ENCODE data around the gene PDGFC.
"Not testable (repeated sequence)": the region's sequence is repeated elsewhere in the genome, so short reads cannot be mapped to it uniquely, and the experiment has no call there.

Gene PDGFC

DNA sequence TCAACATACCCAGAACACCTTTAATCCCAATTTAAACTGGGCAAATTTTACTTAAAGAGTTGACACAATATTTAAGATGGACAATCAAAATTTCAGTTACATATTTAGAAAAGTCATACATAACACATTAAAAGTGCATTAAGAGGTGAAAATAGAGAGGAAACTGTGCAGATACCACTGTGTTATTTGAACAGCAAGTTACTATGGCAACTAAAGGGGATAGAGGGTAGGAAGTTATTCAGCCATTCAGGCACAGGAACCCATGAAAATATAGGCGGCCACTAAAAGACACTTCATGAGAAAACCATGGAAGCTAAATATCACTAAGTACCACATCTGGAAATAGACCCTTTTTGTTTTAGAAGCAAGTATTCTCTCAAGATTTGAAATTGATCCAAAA is 75.1 kb downstream of the PDGFC start:
- no peak for DNase-seq

- DNase-seq, result no peak
Measured at GRCh38 chr4:156894234-156894633, 77.4 kb downstream of the PDGFC start.

- no peak for DNase-seq
Measured at GRCh38 chr4:156892805-156893204, 78.8 kb downstream of the PDGFC start.

GRCh38 chr4:156889616-156890594 is 81.7 kb downstream of the PDGFC start:
- DNase-seq, result no peak

DNA sequence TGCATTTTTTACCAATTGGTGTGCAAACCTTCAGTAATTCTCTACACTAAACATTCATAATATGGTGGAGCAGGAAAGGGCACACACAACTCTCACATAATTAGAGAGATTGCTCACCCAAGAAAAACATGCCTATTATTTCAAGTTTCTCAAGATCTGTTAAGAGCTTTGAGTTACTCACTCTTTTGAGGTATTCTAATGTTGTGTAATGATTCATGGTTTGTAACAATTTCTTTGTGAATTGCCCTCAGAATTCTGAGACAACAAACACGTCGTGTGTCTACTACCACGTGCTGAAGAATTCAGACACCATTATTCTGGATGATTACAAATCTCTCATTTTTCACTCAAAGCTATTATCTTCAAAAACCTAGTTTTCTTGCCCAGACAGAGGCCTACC is 82.8 kb downstream of the PDGFC start:
- no peak for DNase-seq

GRCh38 chr4:156886481-156886880 is 85.1 kb downstream of the PDGFC start:
- no peak for DNase-seq

DNA sequence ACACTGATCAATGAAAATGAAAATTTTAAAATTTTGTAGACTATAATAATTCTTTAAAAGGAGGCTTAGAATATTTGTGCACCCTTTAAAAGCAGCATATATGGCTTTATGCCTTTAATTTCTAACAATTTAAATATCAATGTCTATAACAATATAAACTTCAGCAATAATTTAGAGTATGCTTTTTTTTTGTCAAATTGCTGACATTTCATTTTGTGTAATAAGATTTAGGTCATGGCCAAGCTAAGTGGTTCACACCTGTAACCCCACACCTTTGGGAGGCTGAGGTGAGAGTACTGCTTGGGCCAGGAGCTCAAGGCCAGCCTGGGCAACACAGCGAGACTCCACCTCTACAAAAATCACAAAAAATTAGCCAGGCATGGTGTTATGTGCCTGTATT is 86.2 kb downstream of the PDGFC start:
- no peak for DNase-seq

DNA sequence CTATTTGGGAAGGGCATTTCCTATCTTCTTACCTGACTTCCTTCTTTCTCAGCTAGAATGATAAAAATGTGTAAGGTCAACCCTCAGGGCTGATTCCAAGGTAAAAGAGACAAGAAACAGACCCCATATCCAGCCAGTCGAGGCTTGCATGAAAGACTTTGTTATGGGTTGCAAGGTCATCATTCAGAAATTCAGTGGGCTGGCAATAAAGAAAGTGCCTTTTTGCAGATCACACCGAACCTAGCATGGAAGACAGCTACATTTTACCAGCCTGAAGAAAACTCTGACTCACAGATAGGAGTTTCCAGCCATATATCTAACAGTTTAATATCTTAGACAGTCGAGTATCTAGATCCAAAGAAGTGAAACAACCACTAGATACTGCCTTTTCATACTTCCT is 87.4 kb downstream of the PDGFC start:
- DNase-seq, result no peak

- no peak for DNase-seq
Measured at GRCh38 chr4:156875704-156876103, 95.9 kb downstream of the PDGFC start.

DNA sequence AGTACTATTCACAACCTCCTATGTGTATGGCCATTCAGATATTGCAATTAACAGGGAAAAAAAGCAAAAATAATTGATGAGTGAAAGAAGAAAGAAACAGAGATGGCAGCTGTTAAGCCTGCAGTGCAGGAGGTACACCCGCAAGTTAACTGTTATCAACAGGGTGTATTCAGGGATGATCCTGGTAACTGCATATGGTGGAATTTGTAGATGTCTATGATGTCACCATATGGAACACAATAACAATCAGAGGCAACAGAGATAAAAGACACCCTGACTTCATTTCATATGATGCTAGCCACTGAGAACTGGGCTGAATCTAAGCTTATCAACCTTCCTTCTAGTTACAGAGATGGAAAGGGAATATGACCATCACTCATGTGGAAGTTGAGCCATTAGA is 96.5 kb downstream of the PDGFC start:
- DNase-seq, result no peak

DNA sequence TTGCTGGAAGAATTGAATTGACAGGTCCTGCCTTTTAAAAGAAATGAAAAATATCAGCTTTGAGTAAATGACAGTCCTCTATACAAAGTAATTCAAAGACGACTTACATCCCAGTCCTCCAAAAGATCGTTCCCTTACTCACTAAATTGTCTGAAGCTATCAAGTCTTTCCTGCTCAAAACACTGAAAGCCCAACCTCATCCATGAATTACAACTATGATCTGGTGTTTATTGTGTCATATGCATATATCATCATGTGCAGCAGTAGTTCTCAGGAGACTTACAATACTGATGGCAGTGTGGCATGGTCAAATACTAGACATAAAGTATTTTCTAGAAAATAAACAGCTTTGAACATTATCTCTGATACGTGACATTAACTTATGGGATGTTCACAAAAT is 97.8 kb downstream of the PDGFC start:
- no peak for DNase-seq

- DNase-seq, result no peak
Measured at GRCh38 chr4:156870861-156871260, 100.7 kb downstream of the PDGFC start.

DNA sequence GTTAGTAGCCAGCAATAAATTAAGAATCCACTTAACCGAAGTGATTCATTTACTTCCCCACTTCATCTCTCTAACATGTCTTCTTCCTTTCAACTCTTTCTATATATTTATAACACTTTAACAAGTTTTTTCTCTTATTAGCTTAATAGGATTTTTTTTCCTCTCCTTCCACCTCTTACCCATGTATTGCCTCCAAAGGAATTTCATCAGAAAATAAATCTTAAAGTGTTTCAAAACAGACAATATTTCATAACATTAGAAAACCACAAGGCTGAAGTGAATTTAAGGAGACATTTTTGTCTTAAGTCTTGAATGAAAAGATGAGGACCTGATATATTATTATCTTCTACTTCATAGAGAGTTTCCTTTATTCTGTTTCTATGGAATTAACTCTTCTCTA is 101.5 kb downstream of the PDGFC start:
- no peak for DNase-seq

DNA sequence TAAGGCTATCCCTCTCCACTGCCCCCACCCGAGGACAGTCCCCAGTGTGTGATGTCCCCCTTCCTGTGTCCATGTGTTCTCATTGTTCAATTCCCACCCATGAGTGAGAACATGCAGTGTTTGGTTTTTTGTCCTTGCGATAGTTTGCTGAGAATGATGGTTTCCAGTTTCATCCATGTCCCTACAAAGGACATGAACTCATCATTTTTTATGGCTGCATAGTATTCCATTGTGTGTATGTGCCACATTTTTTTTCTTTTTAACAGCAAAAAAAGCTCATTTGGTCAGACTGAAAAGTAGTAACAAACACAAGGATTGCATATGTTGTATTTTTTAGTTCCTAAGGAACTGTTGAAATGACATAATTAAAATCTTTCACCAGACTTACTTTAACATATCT is 105.5 kb downstream of the PDGFC start:
- not testable (repeated sequence) for DNase-seq

GRCh38 chr4:156865451-156865850 is 106.1 kb downstream of the PDGFC start:
- DNase-seq, result no peak

DNA sequence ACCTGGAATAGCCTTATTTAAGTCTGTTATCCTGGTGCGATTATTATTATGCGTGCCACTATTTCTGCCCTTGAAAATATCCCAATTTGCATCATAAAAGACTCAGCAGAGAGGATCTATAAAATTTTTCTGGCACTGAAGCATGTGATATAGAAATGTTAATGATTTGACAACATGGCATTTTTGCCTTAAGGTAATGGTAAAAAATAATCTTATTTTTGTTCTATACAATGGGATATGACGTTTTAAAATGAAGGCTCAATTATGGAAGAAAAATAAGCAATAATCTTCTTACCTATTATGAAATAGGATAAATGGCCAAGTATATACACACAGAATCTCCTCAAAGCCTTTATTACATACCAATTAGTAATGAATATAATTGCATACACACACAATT is 113.5 kb downstream of the PDGFC start:
- no peak for DNase-seq

DNA sequence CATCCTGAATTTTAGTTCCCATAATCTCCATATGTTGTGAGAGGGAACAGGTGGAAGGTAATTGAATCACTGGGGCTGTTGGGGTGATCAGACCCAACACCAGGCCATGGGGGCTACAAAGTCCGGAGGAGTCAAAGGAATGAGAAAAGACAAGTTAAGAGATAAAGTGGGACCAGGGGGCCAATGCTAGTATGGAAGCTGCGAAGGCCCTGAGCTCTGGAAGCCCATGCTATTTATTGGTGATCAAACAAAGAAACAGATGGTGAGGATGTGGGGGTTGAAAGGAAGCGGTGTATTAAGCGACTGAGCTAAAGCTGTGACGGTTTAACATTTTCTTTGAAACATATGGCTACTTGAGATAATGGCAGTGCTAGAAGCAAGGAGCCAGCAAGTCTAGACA is 132.8 kb downstream of the PDGFC start:
- no peak for DNase-seq

DNA sequence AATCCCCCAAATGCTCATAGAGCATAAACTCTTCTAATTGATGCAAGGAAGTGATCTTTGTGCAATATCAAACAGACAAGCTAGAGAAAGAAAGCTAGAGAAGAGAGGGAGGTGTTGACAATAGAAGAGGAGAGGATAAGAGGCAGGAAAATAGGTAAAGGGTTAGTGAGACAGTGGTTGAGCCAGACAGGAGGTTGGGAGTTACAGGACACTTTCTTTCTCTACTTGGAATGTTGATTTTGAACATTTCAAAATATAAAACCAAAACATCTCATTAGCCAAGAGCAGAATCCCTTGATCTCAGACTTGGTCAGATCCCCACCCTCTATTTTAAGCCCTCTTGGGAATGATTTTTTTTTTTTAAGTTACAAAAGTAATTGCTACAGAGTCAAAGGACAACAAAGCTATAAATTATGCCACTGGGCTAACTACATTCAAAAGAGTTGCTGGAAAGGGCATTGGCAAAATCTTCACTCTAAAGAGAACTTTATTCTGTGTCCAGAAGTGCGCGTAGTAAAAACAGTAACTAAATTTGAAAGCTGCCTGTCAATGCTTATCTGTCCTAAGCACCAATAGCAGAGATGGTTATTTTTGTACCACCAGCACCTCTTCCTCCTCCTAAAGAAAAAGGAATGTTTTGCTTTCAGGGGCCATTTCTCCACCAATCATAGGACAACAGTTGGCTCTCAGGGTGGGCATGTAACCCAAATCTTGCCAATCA is 133.8 kb downstream of the PDGFC start:
- DNase-seq, result no peak

DNA sequence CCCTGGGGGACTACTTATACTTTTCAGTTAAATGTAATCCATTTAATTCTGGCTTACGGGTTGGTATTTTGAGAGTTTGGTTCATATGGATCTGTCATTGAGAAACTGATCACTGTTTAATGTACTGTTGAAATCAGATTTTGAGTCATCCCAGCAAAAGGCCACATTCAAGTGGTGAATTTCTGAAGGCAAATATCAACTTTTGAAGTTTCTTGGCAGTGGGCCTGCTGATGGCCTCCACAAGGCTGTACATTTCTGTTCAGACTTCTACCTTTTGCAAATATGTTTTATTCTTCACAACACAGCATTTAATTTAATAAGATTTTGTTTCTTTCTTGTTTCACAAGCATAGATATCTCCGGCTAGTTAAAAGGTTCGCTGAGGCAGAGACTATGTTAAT is 138.7 kb downstream of the PDGFC start:
- no peak for DNase-seq

DNA sequence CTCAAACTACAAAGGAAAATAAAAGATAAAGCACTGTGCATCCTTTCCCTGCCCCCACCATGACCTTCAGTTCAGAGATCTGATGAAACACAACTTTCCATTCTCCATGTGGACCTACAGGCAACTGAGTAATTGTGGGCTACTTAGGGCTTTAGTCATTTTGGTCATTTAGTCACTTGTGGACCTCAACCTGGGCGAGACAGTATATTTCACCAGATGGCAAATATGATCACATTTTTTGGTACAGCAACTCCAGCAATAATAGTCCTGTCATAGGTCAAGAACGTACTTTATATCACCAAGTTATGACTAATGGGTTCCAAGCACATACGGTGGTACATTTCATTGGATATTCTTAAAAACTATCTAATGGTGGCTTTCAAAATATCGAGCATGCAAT is 141.2 kb downstream of the PDGFC start:
- DNase-seq, result no peak

- DNase-seq, result no peak
Measured at GRCh38 chr4:156829201-156829873, 142.3 kb downstream of the PDGFC start.

- no peak for DNase-seq
Measured at GRCh38 chr4:156827519-156827918, 144.1 kb downstream of the PDGFC start.

- no peak for DNase-seq
Measured at GRCh38 chr4:156825074-156825473, 146.5 kb downstream of the PDGFC start.
